ENCODE data around the gene SLC15A4.

GRCh38 chr12:128793701-128794100 lies 30.1 kb downstream of the SLC15A4 start:
- TF ChIP-seq POLR2AphosphoS5 (IDR thresholded peaks at IDR 0.05; ENCODE audit: low read depth, low read length) = no peak
- TF ChIP-seq CTCF (IDR thresholded peaks at IDR 0.05 in 2 of 3, conservative IDR thresholded peaks at IDR 0.05 in 1 of 3; ENCODE audit: borderline replicate concordance in 1 of 3, insufficient read depth in 1 of 3, low read depth in 2 of 3, low read length in 2 of 3) = no peak
- TF ChIP-seq EZH2 (IDR thresholded peaks at IDR 0.05) = no peak
